Ammon's horn (tissue), 1 donor: ENCODE data around the gene PHF11.
"Not testable (repeated sequence)": the region's sequence is repeated elsewhere in the genome, so short reads cannot be mapped to it uniquely, and the experiment has no call there.

Experiments used
- DNase-seq: peaks from one replicate; pipeline ENCODE4 v3.0.0-alpha.2; 2016; ENCODE audit warnings: low spot score

Gene PHF11

GRCh38 chr13:49495783-49496762, at the start of gene PHF11:
PHF11 (plus strand) TSS chr13:49495953; CDS start chr13:49496002, 49 bp downstream.
- peak; percentile 74 for DNase-seq

- DNase-seq = no peak
Observed at GRCh38 chr13:49446473-49446872, 49.3 kb upstream of the PHF11 start.

GRCh38 chr13:49448753-49449152, 47.0 kb upstream of the PHF11 start:
- no peak for DNase-seq

GRCh38 chr13:49450105-49450819, 45.5 kb upstream of the PHF11 start:
- no peak for DNase-seq

GRCh38 chr13:49452725-49453457, 42.9 kb upstream of the PHF11 start:
- DNase-seq = no peak

- DNase-seq = no peak
Observed at GRCh38 chr13:49453465-49453864, 42.3 kb upstream of the PHF11 start.

- DNase-seq = no peak
Observed at GRCh38 chr13:49454388-49455006, 41.3 kb upstream of the PHF11 start.

- DNase-seq = no peak
Observed at GRCh38 chr13:49455007-49455398, 40.8 kb upstream of the PHF11 start.

GRCh38 chr13:49456156-49456555, 39.6 kb upstream of the PHF11 start:
- no peak for DNase-seq

GRCh38 chr13:49457221-49457620, 38.5 kb upstream of the PHF11 start:
- DNase-seq = no peak

- DNase-seq = no peak
Observed at GRCh38 chr13:49459580-49459979, 36.2 kb upstream of the PHF11 start.

GRCh38 chr13:49464085-49464484, 31.7 kb upstream of the PHF11 start:
- no peak for DNase-seq

- DNase-seq = no peak
Observed at GRCh38 chr13:49464621-49465325, 31.0 kb upstream of the PHF11 start.

- DNase-seq = no peak
Observed at GRCh38 chr13:49466292-49466838, 29.4 kb upstream of the PHF11 start.

- DNase-seq = no peak
Observed at GRCh38 chr13:49472186-49472585, 23.6 kb upstream of the PHF11 start.

- no peak for DNase-seq
Observed at GRCh38 chr13:49476529-49476928, 19.2 kb upstream of the PHF11 start.

- no peak for DNase-seq
Observed at GRCh38 chr13:49481788-49482187, 14.0 kb upstream of the PHF11 start.

- no peak for DNase-seq
Observed at GRCh38 chr13:49488563-49488962, 7.2 kb upstream of the PHF11 start.

- DNase-seq = no peak
Observed at GRCh38 chr13:49494645-49495044, 1.1 kb upstream of the PHF11 start.

- not testable (repeated sequence) for DNase-seq
Observed at GRCh38 chr13:49496837-49497236, 1.1 kb downstream of the PHF11 start.

- no peak for DNase-seq
Observed at GRCh38 chr13:49497272-49497671, 1.5 kb downstream of the PHF11 start.
